SH-SY5Y (cell line): Measurements from ENCODE around the gene TRRAP.

Source experiments
- GATA2 ChIP-seq: IDR thresholded peaks from 2 replicates; pipeline ENCODE4 v1.6.1; 2011; ENCODE audit warnings: mild to moderate bottlenecking, low read depth, low read length
- GATA3 ChIP-seq: IDR thresholded peaks from 2 replicates; pipeline ENCODE4 v1.6.1; 2011; ENCODE audit warnings: low read depth, mild to moderate bottlenecking, low read length, moderate library complexity

DNA sequence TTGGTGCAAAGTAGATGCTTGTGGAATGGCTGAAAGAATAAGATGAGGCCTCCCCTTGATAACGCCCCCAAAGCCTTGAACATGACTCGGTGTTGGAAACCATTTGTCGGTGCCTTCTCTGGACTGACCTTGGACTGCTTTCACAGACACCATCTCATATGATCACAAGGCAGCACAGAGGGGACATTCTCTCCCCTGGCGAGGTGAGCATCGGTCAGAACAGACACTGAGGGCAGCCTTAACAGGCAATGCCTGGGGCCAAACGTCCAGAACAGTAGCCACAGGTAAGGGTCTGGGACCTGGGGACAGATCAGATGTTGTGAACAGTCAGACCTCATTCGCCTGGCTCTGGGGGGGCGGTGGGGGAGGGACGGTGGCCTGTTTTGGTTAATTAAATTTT is 2.8 kb upstream of the TRRAP start:
- TF ChIP-seq GATA2: no peak
- no peak for TF ChIP-seq GATA3
